Mesenchymal stem cell (in vitro differentiated cells and primary cell): ENCODE measurements around the gene RDH16.
A peak's percentile ranks its signal among the peaks of the same experiment; 100 is the strongest.

Experiments used
- DNase-seq: peaks from one replicate; pipeline ENCODE4 v3.0.0-alpha.2; 2013
- H2AFZ ChIP-seq: one replicate; pipeline ENCODE4 v1.6.1; 2013; ENCODE audit warnings: low read depth, mild to moderate bottlenecking, control low read depth, inconsistent platforms, low read length, moderate library complexity
- H2AK5ac ChIP-seq: 2 replicates; pipeline ENCODE4 v1.6.1; 2013; ENCODE audit warnings: low read length, moderate library complexity, mild to moderate bottlenecking, inconsistent platforms; ENCODE audit not compliant: severe bottlenecking
- H2BK120ac ChIP-seq: one replicate; pipeline ENCODE4 v1.6.1; 2013; ENCODE audit warnings: low read depth, mild to moderate bottlenecking, inconsistent platforms, low read length, moderate library complexity
- H2BK12ac ChIP-seq, 2 experiments: one replicate each; pipeline ENCODE4 v1.6.1; 2013; ENCODE audit warnings: inconsistent platforms in 2 of 2, low read length in 2 of 2, mild to moderate bottlenecking in 2 of 2, moderate library complexity in 2 of 2, control low read depth in 1 of 2
- H2BK15ac ChIP-seq: one replicate; pipeline ENCODE4 v1.6.1; 2013; ENCODE audit warnings: mild to moderate bottlenecking, low read depth, inconsistent platforms; ENCODE audit not compliant: poor library complexity, severe bottlenecking
- H2BK5ac ChIP-seq: 2 replicates; pipeline ENCODE4 v1.6.1; 2013; ENCODE audit warnings: low read depth, mild to moderate bottlenecking, low read length, control low read depth, inconsistent platforms; ENCODE audit not compliant: poor library complexity, severe bottlenecking
- H3K14ac ChIP-seq, 2 experiments: one replicate each; pipeline ENCODE4 v1.6.1; 2013; ENCODE audit warnings: inconsistent platforms in 2 of 2, low read length in 2 of 2, control low read depth in 1 of 2, mild to moderate bottlenecking in 1 of 2, moderate library complexity in 1 of 2
- H3K18ac ChIP-seq, 2 experiments: one replicate each; pipeline ENCODE4 v1.6.1; 2013; ENCODE audit warnings: inconsistent platforms in 2 of 2, low read length in 2 of 2, control low read depth in 1 of 2, low read depth in 1 of 2, mild to moderate bottlenecking in 1 of 2
- H3K23ac ChIP-seq, 2 experiments: one replicate each; pipeline ENCODE4 v1.6.1; 2013; ENCODE audit warnings: inconsistent platforms in 2 of 2, low read length in 2 of 2, mild to moderate bottlenecking in 2 of 2, moderate library complexity in 2 of 2, control low read depth in 1 of 2
- H3K27ac ChIP-seq: 2 replicates; pipeline ENCODE4 v1.5.1; 2013; ENCODE audit warnings: mild to moderate bottlenecking, moderate library complexity, low read length, control low read depth, inconsistent platforms; ENCODE audit not compliant: poor library complexity, severe bottlenecking
- H3K27me3 ChIP-seq, 2 experiments: 2 replicates each; pipeline versions ENCODE4 v1.6.1 to v1.7.0; 2013; ENCODE audit warnings: low read length in 2 of 2, mild to moderate bottlenecking in 2 of 2, moderate library complexity in 2 of 2, control low read depth in 1 of 2, inconsistent platforms in 1 of 2; ENCODE audit not compliant: control insufficient read depth in 1 of 2, insufficient read depth in 1 of 2
- H3K36me3 ChIP-seq, 2 experiments: 2 replicates each; pipeline versions ENCODE4 v1.6.1 to v1.7.0; 2013; ENCODE audit warnings: low read length in 2 of 2, control low read depth in 1 of 2, inconsistent platforms in 1 of 2, low read depth in 1 of 2, mild to moderate bottlenecking in 1 of 2; ENCODE audit not compliant: insufficient read depth in 2 of 2, control insufficient read depth in 1 of 2
- H3K4ac ChIP-seq, 2 experiments: one replicate each; pipeline ENCODE4 v1.6.1; 2013; ENCODE audit warnings: inconsistent platforms in 2 of 2, low read length in 2 of 2, mild to moderate bottlenecking in 2 of 2, moderate library complexity in 2 of 2, control low read depth in 1 of 2, low read depth in 1 of 2
- H3K4me1 ChIP-seq: 2 replicates; pipeline ENCODE4 v1.6.1; 2013; ENCODE audit warnings: low read depth, low read length, control low read depth; ENCODE audit not compliant: control insufficient read depth, insufficient read depth
- H3K4me2 ChIP-seq: 2 replicates; pipeline ENCODE4 v1.6.1; 2013; ENCODE audit warnings: low read length, mild to moderate bottlenecking, inconsistent platforms; ENCODE audit not compliant: poor library complexity, severe bottlenecking
- H3K4me3 ChIP-seq, 2 experiments: 2 replicates each; pipeline versions ENCODE4 v1.5.1 to v1.7.0; 2013; ENCODE audit warnings: low read length in 2 of 2, mild to moderate bottlenecking in 2 of 2, control low read depth in 1 of 2, low read depth in 1 of 2; ENCODE audit not compliant: insufficient read depth in 1 of 2
- H3K79me1 ChIP-seq: replicated peaks from 2 replicates; pipeline ENCODE4 v1.6.1; 2013; ENCODE audit warnings: mild to moderate bottlenecking, control low read depth, low read length, inconsistent platforms; ENCODE audit not compliant: poor library complexity, severe bottlenecking
- H3K9ac ChIP-seq: 2 replicates; pipeline ENCODE4 v1.7.0; 2013; ENCODE audit warnings: mild to moderate bottlenecking, low read length, moderate library complexity
- H3K9me3 ChIP-seq: 2 replicates; pipeline ENCODE4 v1.7.0; 2013; ENCODE audit warnings: mild to moderate bottlenecking, low read length; ENCODE audit not compliant: control insufficient read depth
- H4K8ac ChIP-seq: one replicate; pipeline ENCODE4 v1.6.1; 2013; ENCODE audit warnings: inconsistent platforms, mild to moderate bottlenecking, low read length, moderate library complexity
- H4K91ac ChIP-seq: one replicate; pipeline ENCODE4 v1.6.1; 2013; ENCODE audit warnings: mild to moderate bottlenecking, low read length, inconsistent platforms
- WGBS: methylation state at CpG from one replicate; pipeline ENCODE4 v1.1.7; 2013; ENCODE audit warnings: mixed read lengths; 5-methylcytosine and 5-hydroxymethylcytosine counted together

The RDH16 gene

GRCh38 chr12:56995930-56996496 is 38.6 kb upstream of the RDH16 start:
- Histone ChIP-seq H3K18ac (no peak overlapping the region), H3K27me3 (peaks cover 3 to 4% of the 10 kb centered on the region in 2 experiments), H3K79me1 (peaks cover 27% of the 10 kb centered on the region), H3K27ac (no peak overlapping the region), H3K4me2 (no peak overlapping the region), H2BK120ac (no peak overlapping the region), H3K23ac (no peak overlapping the region), H2AK5ac (no peak overlapping the region), H2BK5ac (no peak overlapping the region), H3K36me3 (peaks cover 21 to 24% of the 10 kb centered on the region in 2 experiments), H3K4ac (no peak overlapping the region), H2BK12ac (no peak overlapping the region), H3K14ac (no peak overlapping the region), H4K8ac (no peak overlapping the region), H3K9me3 (no peaks in the 10 kb centered on the region), H3K9ac (no peak overlapping the region), H2AFZ (no peak overlapping the region), H4K91ac (no peak overlapping the region), H3K4me1 (peaks cover 3% of the 10 kb centered on the region), H2BK15ac (no peak overlapping the region), H3K4me3 (no peak overlapping the region)
- WGBS: 97% methylated on average over 11 of the region's 11 CpGs
- DNase-seq: no peak

DNA sequence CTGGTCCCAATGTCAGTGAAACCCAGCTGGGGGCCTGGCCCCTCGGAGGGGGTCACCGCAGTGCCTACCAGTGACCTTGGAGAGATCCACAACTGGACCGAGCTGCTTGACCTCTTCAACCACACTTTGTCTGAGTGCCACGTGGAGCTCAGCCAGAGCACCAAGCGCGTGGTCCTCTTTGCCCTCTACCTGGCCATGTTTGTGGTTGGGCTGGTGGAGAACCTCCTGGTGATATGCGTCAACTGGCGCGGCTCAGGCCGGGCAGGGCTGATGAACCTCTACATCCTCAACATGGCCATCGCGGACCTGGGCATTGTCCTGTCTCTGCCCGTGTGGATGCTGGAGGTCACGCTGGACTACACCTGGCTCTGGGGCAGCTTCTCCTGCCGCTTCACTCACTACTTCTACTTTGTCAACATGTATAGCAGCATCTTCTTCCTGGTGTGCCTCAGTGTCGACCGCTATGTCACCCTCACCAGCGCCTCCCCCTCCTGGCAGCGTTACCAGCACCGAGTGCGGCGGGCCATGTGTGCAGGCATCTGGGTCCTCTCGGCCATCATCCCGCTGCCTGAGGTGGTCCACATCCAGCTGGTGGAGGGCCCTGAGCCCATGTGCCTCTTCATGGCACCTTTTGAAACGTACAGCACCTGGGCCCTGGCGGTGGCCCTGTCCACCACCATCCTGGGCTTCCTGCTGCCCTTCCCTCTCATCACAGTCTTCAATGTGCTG is 38.0 kb upstream of the RDH16 start:
- Histone ChIP-seq H4K91ac (peak overlapping the region; percentile 13), H3K36me3 (peaks cover 17 to 21% of the 10 kb centered on the region in 2 experiments), H3K9me3 (no peaks in the 10 kb centered on the region), H2BK15ac (no peak overlapping the region), H3K14ac (no peak overlapping the region), H3K4me1 (peaks cover 3% of the 10 kb centered on the region), H3K79me1 (peaks cover 21% of the 10 kb centered on the region), H2AK5ac (no peak overlapping the region), H4K8ac (no peak overlapping the region), H3K23ac (no peak overlapping the region), H2BK12ac (no peak overlapping the region), H2AFZ (no peak overlapping the region), H3K4me2 (no peak overlapping the region), H2BK5ac (no peak overlapping the region), H3K18ac (no peak overlapping the region), H3K4ac (no peak overlapping the region), H3K4me3 (no peak overlapping the region), H3K27ac (no peak overlapping the region), H3K9ac (no peak overlapping the region), H3K27me3 (peaks cover 4 to 10% of the 10 kb centered on the region in 2 experiments), H2BK120ac (no peak overlapping the region)
- no peak for DNase-seq
- WGBS: 95% methylated on average over 26 of the region's 26 CpGs

- H4K8ac ChIP-seq: no peak overlapping the region
- H4K91ac ChIP-seq: no peak overlapping the region
- H3K23ac ChIP-seq: no peak overlapping the region
- H2AFZ ChIP-seq: no peak overlapping the region
- no peak overlapping the region for H3K4me3 ChIP-seq
- H3K9ac ChIP-seq: no peak overlapping the region
- no peak overlapping the region for H2BK120ac ChIP-seq
- no peak overlapping the region for H2BK5ac ChIP-seq
- H3K4ac ChIP-seq: no peak overlapping the region
- H2BK12ac ChIP-seq: no peak overlapping the region
- H2BK15ac ChIP-seq: no peak overlapping the region
- no peak overlapping the region for H3K14ac ChIP-seq
- no peaks in the 10 kb centered on the region for H3K9me3 ChIP-seq
- peaks cover 3% of the 10 kb centered on the region for H3K4me1 ChIP-seq
- H3K27me3 ChIP-seq: peaks cover 4 to 10% of the 10 kb centered on the region in 2 experiments
- H2AK5ac ChIP-seq: no peak overlapping the region
- peaks cover 12% of the 10 kb centered on the region for H3K79me1 ChIP-seq
- no peak overlapping the region for H3K27ac ChIP-seq
- no peak overlapping the region for H3K4me2 ChIP-seq
- DNase-seq: no peak
- peaks cover 11 to 17% of the 10 kb centered on the region in 2 experiments for H3K36me3 ChIP-seq
- WGBS: 81% methylated on average over 10 of the region's 10 CpGs
- no peak overlapping the region for H3K18ac ChIP-seq
Observed at GRCh38 chr12:56994231-56994746, 36.9 kb upstream of the RDH16 start.

DNA sequence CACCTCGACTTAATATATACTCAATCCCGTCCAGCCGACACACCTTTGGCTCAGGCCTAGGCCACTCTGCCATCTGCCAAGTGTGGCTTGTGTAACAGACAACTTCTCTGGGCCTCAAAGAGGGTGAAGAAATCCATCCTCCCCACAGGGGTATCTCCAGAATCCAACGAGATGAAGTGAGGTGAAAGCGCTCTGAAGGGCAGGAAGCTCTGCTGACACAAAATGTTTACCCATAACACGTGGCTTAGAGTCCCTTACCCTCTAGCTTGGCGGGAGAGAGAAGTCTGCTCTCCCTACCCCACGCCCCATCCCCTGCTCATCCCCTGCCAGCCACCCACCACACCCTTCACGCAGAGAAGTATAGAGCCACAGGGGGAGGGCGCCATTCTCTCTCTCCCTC is 35.9 kb upstream of the RDH16 start:
- no peak for DNase-seq
- H2BK12ac ChIP-seq: no peak overlapping the region
- H3K9me3 ChIP-seq: no peaks in the 10 kb centered on the region
- no peak overlapping the region for H2AK5ac ChIP-seq
- H3K23ac ChIP-seq: no peak overlapping the region
- no peak overlapping the region for H3K4ac ChIP-seq
- H4K8ac ChIP-seq: no peak overlapping the region
- H3K79me1 ChIP-seq: peaks cover 7% of the 10 kb centered on the region
- H3K36me3 ChIP-seq: peaks cover 8 to 17% of the 10 kb centered on the region in 2 experiments
- no peak overlapping the region for H2BK120ac ChIP-seq
- H3K27me3 ChIP-seq: peaks cover 9 to 18% of the 10 kb centered on the region in 2 experiments
- H3K27ac ChIP-seq: no peak overlapping the region
- 85% methylated on average over 10 of the region's 10 CpGs for WGBS
- no peak overlapping the region for H3K4me2 ChIP-seq
- H2BK5ac ChIP-seq: no peak overlapping the region
- no peak overlapping the region for H3K4me3 ChIP-seq
- H3K14ac ChIP-seq: no peak overlapping the region
- peaks cover 3% of the 10 kb centered on the region for H3K4me1 ChIP-seq
- no peak overlapping the region for H2AFZ ChIP-seq
- no peak overlapping the region for H2BK15ac ChIP-seq
- no peak overlapping the region for H3K9ac ChIP-seq
- H3K18ac ChIP-seq: no peak overlapping the region
- H4K91ac ChIP-seq: no peak overlapping the region
